ENCODE data around the gene CA9.

DNA sequence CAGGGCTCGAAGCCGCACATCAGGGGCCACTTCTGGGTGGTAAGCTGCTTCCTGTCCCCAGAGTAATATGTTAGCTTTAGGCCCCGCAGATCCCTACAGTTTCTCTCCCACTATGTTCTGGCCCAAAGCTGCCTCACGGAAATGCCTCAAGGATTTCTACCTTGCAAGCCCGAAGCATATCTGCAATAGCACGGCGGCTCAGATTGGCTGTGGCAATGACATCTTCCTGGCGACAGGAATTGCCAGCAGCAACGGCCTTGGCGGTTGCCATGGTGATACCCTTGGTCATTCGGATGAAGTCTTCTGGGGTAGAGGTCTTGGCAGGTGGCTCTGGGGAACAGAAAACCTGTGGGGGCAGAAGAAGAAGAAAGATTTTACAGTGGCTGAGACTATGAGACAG is 26.3 kb downstream of the CA9 start:
- TF ChIP-seq, protein P1, sequence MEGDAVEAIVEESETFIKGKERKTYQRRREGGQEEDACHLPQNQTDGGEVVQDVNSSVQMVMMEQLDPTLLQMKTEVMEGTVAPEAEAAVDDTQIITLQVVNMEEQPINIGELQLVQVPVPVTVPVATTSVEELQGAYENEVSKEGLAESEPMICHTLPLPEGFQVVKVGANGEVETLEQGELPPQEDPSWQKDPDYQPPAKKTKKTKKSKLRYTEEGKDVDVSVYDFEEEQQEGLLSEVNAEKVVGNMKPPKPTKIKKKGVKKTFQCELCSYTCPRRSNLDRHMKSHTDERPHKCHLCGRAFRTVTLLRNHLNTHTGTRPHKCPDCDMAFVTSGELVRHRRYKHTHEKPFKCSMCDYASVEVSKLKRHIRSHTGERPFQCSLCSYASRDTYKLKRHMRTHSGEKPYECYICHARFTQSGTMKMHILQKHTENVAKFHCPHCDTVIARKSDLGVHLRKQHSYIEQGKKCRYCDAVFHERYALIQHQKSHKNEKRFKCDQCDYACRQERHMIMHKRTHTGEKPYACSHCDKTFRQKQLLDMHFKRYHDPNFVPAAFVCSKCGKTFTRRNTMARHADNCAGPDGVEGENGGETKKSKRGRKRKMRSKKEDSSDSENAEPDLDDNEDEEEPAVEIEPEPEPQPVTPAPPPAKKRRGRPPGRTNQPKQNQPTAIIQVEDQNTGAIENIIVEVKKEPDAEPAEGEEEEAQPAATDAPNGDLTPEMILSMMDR (conservative IDR thresholded peaks at IDR 0.05) = no peak
- TF ChIP-seq ZFX (IDR thresholded peaks at IDR 0.05) = no peak

Measured in C4-2B (cell line).